GM12892 (cell line): ENCODE results near the gene DNER.

Source experiments
- POLR2A ChIP-seq: IDR thresholded peaks from 2 replicates; pipeline ENCODE4 v1.6.1; 2011; ENCODE audit warnings: low read depth, low read length, control low read depth
- TAF1 ChIP-seq: IDR thresholded peaks from 2 replicates; pipeline ENCODE4 v1.6.1; 2011; ENCODE audit warnings: low read depth, mild to moderate bottlenecking, control low read depth, low read length, borderline replicate concordance

DNA sequence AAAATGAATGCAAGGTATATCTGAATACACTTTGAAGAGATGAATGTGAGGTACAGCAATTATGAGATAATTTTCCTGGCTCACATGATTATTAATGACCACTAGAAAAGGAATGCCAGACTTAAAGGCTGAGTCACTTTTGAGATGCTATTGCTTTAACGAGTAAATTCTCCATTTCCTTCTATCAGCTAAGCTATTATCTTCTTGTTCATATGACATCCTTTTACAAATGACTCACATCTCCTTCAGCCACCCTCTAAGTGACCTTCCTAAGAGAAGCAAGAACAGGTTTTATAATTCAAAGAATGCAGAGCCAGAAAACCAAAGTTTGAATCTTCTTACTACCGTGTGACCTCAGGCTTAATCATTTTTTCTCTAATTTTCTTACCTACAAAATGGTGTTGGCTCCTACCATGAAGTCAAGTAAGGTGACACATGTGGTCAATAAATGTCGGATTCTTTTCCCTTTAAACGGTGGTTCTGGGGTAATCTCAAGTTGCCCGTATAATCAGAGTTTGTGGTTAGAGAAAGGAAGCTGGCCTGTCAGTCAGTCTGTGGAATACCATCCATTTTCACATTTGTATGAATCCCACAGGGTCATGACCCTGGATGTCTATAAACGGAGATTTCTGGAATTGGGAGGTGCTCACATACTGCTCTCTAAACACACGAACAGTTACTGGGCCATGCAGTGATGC lies 259.3 kb downstream of the DNER start:
- TF ChIP-seq TAF1 (no peak), POLR2A (no peak)
